Chondrocyte (in vitro differentiated cells): Measurements from ENCODE around the gene SLC44A3. TPM values are rescaled to one million over a fixed set of nuclear protein-coding genes. Genes with fewer than 3 reads are reported as not detected.

Experiments used
- DNase-seq: peaks from one replicate; pipeline ENCODE4 v3.0.0; 2021; ENCODE audit warnings: mixed read lengths, low spot score
- H3K27ac Mint-ChIP-seq: one replicate; pipeline ENCODE4 v1.8.0; 2021; ENCODE audit warnings: mild to moderate bottlenecking, moderate library complexity, mixed read lengths; ENCODE audit not compliant: unreplicated experiment
- H3K27me3 Mint-ChIP-seq: 2 replicates; pipeline ENCODE4 v1.8.0; 2021; ENCODE audit warnings: low read depth, mixed read lengths
- H3K36me3 Mint-ChIP-seq: 2 replicates; pipeline ENCODE4 v1.8.0; 2021; ENCODE audit warnings: low read depth, mixed read lengths
- H3K4me1 Mint-ChIP-seq: 2 replicates; pipeline ENCODE4 v1.8.0; 2021; ENCODE audit warnings: low read depth, mild to moderate bottlenecking, mixed read lengths
- H3K4me3 Mint-ChIP-seq: one replicate; pipeline ENCODE4 v1.8.0; 2021; ENCODE audit warnings: mild to moderate bottlenecking, moderate library complexity, mixed read lengths; ENCODE audit not compliant: unreplicated experiment
- H3K9me3 Mint-ChIP-seq: 2 replicates; pipeline ENCODE4 v1.8.0; 2021; ENCODE audit warnings: low read depth, mixed read lengths
- CTCF ChIP-seq: fragments of 200-600 bp; sonication (generic); IDR thresholded peaks from 2 replicates; pipeline ENCODE4 v1.5.0; 2021; ENCODE audit warnings: antibody characterized with exemption, mild to moderate bottlenecking, moderate library complexity
- total RNA-seq: library from RNA; stranded (reverse); gene quantifications from 3 replicates; pipeline ENCODE4 v1.2.1, GENCODE V29; 2021

The SLC44A3 gene
- total RNA-seq, 1 donor from 2014 or later: 2.5 TPM

GRCh38 chr1:94843430-94843829 is 23.3 kb downstream of the SLC44A3 start:
- no peaks in the 10 kb centered on the region for H3K36me3 Mint-ChIP-seq
- no peak for DNase-seq
- H3K4me1 Mint-ChIP-seq: peaks cover 6% of the 10 kb centered on the region
- no peak overlapping the region for H3K4me3 Mint-ChIP-seq
- H3K27me3 Mint-ChIP-seq: no peaks in the 10 kb centered on the region
- H3K9me3 Mint-ChIP-seq: no peaks in the 10 kb centered on the region
- no peak overlapping the region for H3K27ac Mint-ChIP-seq
- no peak for TF ChIP-seq CTCF

- Mint-ChIP-seq H3K27ac (no peak overlapping the region), H3K4me3 (no peak overlapping the region), H3K36me3 (no peaks in the 10 kb centered on the region), H3K27me3 (no peaks in the 10 kb centered on the region), H3K9me3 (no peaks in the 10 kb centered on the region), H3K4me1 (peaks cover 6% of the 10 kb centered on the region)
- no peak for DNase-seq
- TF ChIP-seq CTCF: no peak
Measured at GRCh38 chr1:94843846-94844245, 23.7 kb downstream of the SLC44A3 start.

GRCh38 chr1:94846308-94846707 is 26.2 kb downstream of the SLC44A3 start:
- TF ChIP-seq CTCF: no peak
- Mint-ChIP-seq H3K27ac (no peak overlapping the region), H3K36me3 (no peaks in the 10 kb centered on the region), H3K4me1 (peaks cover 6% of the 10 kb centered on the region), H3K4me3 (no peak overlapping the region), H3K9me3 (no peaks in the 10 kb centered on the region), H3K27me3 (no peaks in the 10 kb centered on the region)
- no peak for DNase-seq

GRCh38 chr1:94851571-94851970 is 31.4 kb downstream of the SLC44A3 start:
- Mint-ChIP-seq H3K9me3 (no peaks in the 10 kb centered on the region), H3K4me1 (peaks cover 6% of the 10 kb centered on the region), H3K36me3 (no peaks in the 10 kb centered on the region), H3K27me3 (no peaks in the 10 kb centered on the region), H3K4me3 (no peak overlapping the region), H3K27ac (no peak overlapping the region)
- no peak for TF ChIP-seq CTCF
- no peak for DNase-seq

- Mint-ChIP-seq H3K9me3 (no peaks in the 10 kb centered on the region), H3K27ac (no peak overlapping the region), H3K36me3 (no peaks in the 10 kb centered on the region), H3K4me1 (peaks cover under 1% of the 10 kb centered on the region), H3K27me3 (no peaks in the 10 kb centered on the region), H3K4me3 (no peak overlapping the region)
- TF ChIP-seq CTCF: peak; percentile 70
- DNase-seq: no peak
Measured at GRCh38 chr1:94852788-94853187, 32.6 kb downstream of the SLC44A3 start.
